PC-9 (cell line): Measurements from ENCODE around the gene NPHS1. TPM values are rescaled to one million over a fixed set of nuclear protein-coding genes. Genes with fewer than 3 reads are reported as not detected.

Experiments used
- BruUV-seq: library from RNA; stranded (reverse); fragments of 400-500 nt; replicated peaks from 2 replicates; lab custom pipeline; 2021; lab: Mats Ljungman, UMichigan
- CTCF ChIA-PET: fragments of 300-600 bp; sonication (Branson Sonifier 250); formaldehyde crosslinking; loops from one replicate; lab custom pipeline; 2022; ENCODE audit warnings: antibody characterized with exemption; lab: Charles Lee
- POLR2A ChIA-PET: fragments of 300-600 bp; sonication (Branson Sonifier 250); formaldehyde crosslinking; loops from one replicate; lab custom pipeline; 2022; ENCODE audit warnings: antibody characterized with exemption; ENCODE audit not compliant: unreplicated experiment; lab: Charles Lee
- DNase-seq, 2 experiments: peaks; one replicate each; pipeline versions ENCODE4 v3.0.0 to v3.0.0-alpha.2; 2015 to 2022; ENCODE audit warnings: mixed read lengths in 1 of 2
- H2AFZ ChIP-seq: fragments of 200-600 bp; sonication (generic); 2 replicates; pipeline ENCODE4 v1.8.1; 2017; ENCODE audit warnings: antibody characterized with exemption
- H3F3A ChIP-seq: fragments of 200-600 bp; sonication (generic); 2 replicates; pipeline ENCODE4 v1.8.1; 2017; ENCODE audit warnings: antibody characterized with exemption, mild to moderate bottlenecking, low read depth; ENCODE audit not compliant: insufficient read depth
- H3K27ac ChIP-seq: fragments of 200-600 bp; sonication (generic); 2 replicates; pipeline ENCODE4 v1.6.1; 2016; ENCODE audit warnings: mixed run types
- H3K27me3 ChIP-seq: fragments of 200-600 bp; sonication (generic); 2 replicates; pipeline ENCODE4 v1.6.1; 2016; ENCODE audit warnings: low read depth, mixed run types; ENCODE audit not compliant: insufficient read depth
- H3K36me3 ChIP-seq: fragments of 200-600 bp; sonication (generic); 2 replicates; pipeline ENCODE4 v1.6.1; 2016; ENCODE audit warnings: low read depth, mixed run types
- H3K4me1 ChIP-seq: fragments of 200-600 bp; sonication (generic); replicated peaks from 2 replicates; pipeline ENCODE4 v1.6.1; 2016; ENCODE audit warnings: mixed run types; ENCODE audit not compliant: insufficient read depth
- H3K4me2 ChIP-seq: fragments of 200-600 bp; sonication (generic); 2 replicates; pipeline ENCODE4 v1.6.1; 2017; ENCODE audit warnings: mixed run types
- H3K4me3 ChIP-seq: fragments of 200-600 bp; sonication (generic); 2 replicates; pipeline ENCODE4 v1.6.1; 2016; ENCODE audit warnings: mixed run types
- H3K79me2 ChIP-seq: fragments of 200-600 bp; sonication (generic); 2 replicates; pipeline ENCODE4 v1.6.1; 2017; ENCODE audit warnings: low read depth, mixed run types
- H3K9me2 ChIP-seq: fragments of 200-600 bp; sonication (generic); 2 replicates; pipeline ENCODE4 v1.8.1; 2017; ENCODE audit warnings: mild to moderate bottlenecking; ENCODE audit not compliant: insufficient read depth
- H3K9me3 ChIP-seq: fragments of 200-600 bp; sonication (generic); 2 replicates; pipeline ENCODE4 v1.8.1; 2016; ENCODE audit warnings: low read depth; ENCODE audit not compliant: insufficient read depth
- H4K20me1 ChIP-seq: fragments of 200-600 bp; sonication (generic); 2 replicates; pipeline ENCODE4 v1.8.1; 2017; ENCODE audit not compliant: insufficient read depth
- CTCF ChIP-seq: fragments of 200-600 bp; sonication (generic); conservative IDR thresholded peaks from 2 replicates; pipeline ENCODE4 v1.6.1; 2017; ENCODE audit warnings: mixed run types, antibody characterized with exemption, mild to moderate bottlenecking, moderate library complexity
- EZH2 ChIP-seq: fragments of 200-600 bp; sonication (generic); IDR thresholded peaks from 2 replicates; pipeline ENCODE4 v1.8.0; 2017; ENCODE audit warnings: antibody characterized with exemption, low read depth
- intact Hi-C: fragments of 100-400 bp; cut with micrococcal nuclease; formaldehyde crosslinking; loops from one replicate; pipeline ENCODE4 v1.10.0; 2022; ENCODE audit not compliant: unreplicated experiment
- total RNA-seq: library from RNA; stranded (reverse); gene quantifications from 2 replicates; pipeline ENCODE4 v1.2.3, GENCODE V29; 2021

The NPHS1 gene
- total RNA-seq, 1 experiment from 2014 or later = not detected

DNA sequence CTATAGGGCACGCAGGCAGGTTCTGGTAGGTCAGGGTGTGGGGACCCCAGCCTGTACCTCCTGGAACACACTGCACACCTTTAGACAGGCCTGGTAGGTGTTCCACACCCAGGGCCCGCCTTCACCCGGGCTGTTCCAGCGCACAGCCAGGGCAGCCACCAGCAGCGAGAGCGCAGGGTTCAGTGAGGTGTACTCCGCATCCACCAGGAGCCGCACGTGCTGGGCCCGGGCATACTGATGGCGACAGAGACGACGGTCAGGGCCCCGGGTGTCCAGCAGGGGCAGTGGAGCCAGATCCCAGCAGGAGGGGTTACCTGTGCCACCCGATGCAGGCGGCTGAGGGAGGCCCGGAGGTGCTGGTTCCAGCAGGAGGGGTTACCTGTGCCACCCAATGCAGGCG is 45.7 kb downstream of the NPHS1 start:
- ChIA-PET POLR2A (no interaction called here), CTCF (no interaction called here)
- H4K20me1 ChIP-seq = no peaks in the 10 kb centered on the region
- no peaks in the 10 kb centered on the region for H3K36me3 ChIP-seq
- DNase-seq = no peak
- TF ChIP-seq CTCF (no peak), EZH2 (no peak)
- H3K27ac ChIP-seq = no peak overlapping the region
- H3K79me2 ChIP-seq = no peaks in the 10 kb centered on the region
- no peak overlapping the region for H3K4me3 ChIP-seq
- no peaks in the 10 kb centered on the region for H3K9me3 ChIP-seq
- no peak overlapping the region for H3K4me2 ChIP-seq
- peaks cover 77% of the 10 kb centered on the region for H3K27me3 ChIP-seq
- H3F3A ChIP-seq = no peaks in the 10 kb centered on the region
- intact Hi-C loops = no loop called here
- no peaks in the 10 kb centered on the region for H3K9me2 ChIP-seq
- no peak overlapping the region for H2AFZ ChIP-seq
- no TSS peak for BruUV-seq
- H3K4me1 ChIP-seq = no peaks in the 10 kb centered on the region

DNA sequence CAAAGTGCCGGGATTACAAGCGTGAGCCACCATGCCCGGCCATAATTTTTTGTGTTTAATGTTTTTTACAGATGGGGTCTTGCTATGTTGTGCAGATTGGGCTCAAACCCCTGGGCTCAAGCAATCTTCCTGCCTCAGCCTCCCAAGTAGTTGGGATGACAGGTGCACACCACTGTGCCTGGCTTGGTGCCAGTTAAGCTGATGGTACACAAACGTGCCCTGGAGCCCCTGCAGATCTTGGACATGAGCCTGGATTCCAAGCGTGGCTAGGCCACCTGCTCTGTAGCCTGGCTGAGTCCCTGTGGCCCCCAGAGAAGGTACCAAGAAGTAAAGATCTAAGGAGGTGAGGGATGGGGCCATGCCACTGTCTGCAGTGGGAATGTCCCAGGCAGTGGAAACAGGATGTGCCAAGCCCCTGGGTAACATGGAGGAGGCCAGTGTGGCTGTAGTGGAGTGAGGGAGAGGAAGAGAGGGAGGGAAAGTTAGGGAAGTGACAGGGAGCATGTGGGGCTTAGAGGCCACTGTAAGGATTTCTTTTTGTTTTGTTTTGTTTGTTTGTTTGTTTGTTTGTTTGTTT is 46.7 kb downstream of the NPHS1 start:
- Histone ChIP-seq H3K9me2 (no peaks in the 10 kb centered on the region), H3K27ac (no peak overlapping the region), H3K4me2 (no peak overlapping the region), H2AFZ (no peak overlapping the region), H3F3A (no peaks in the 10 kb centered on the region), H3K4me3 (no peak overlapping the region), H3K36me3 (no peaks in the 10 kb centered on the region), H3K79me2 (no peaks in the 10 kb centered on the region), H4K20me1 (no peaks in the 10 kb centered on the region), H3K4me1 (no peaks in the 10 kb centered on the region), H3K27me3 (peaks cover 73% of the 10 kb centered on the region), H3K9me3 (no peaks in the 10 kb centered on the region)
- intact Hi-C loops = no loop called here
- ChIA-PET POLR2A (no interaction called here), CTCF (no interaction called here)
- no peak for DNase-seq
- no TSS peak for BruUV-seq
- TF ChIP-seq CTCF = no peak
- TF ChIP-seq EZH2 = no peak

- no peaks in the 10 kb centered on the region for H3K79me2 ChIP-seq
- H3K9me2 ChIP-seq = no peaks in the 10 kb centered on the region
- no peak overlapping the region for H3K4me3 ChIP-seq
- CTCF ChIA-PET = no interaction called here
- H3K4me1 ChIP-seq = no peaks in the 10 kb centered on the region
- no peak overlapping the region for H2AFZ ChIP-seq
- no peaks in the 10 kb centered on the region for H3F3A ChIP-seq
- intact Hi-C loops = no loop called here
- no peak for DNase-seq
- no peak overlapping the region for H3K4me2 ChIP-seq
- no peaks in the 10 kb centered on the region for H3K36me3 ChIP-seq
- no peak overlapping the region for H3K27ac ChIP-seq
- TF ChIP-seq EZH2 = no peak
- TF ChIP-seq CTCF = no peak
- no peaks in the 10 kb centered on the region for H4K20me1 ChIP-seq
- no TSS peak for BruUV-seq
- no peaks in the 10 kb centered on the region for H3K9me3 ChIP-seq
- POLR2A ChIA-PET = interaction anchor here (0.6 kb wide), 1 partner anchor 16 kb away, joined by 4 read pairs; no protein-coding TSS in a partner anchor
- H3K27me3 ChIP-seq = peaks cover 50% of the 10 kb centered on the region
These were observed 50.5 kb downstream of the NPHS1 start for GRCh38 chr19:35801828-35802227.
